ENCODE results near the gene PEA15. TPM values are rescaled to one million over a fixed set of nuclear protein-coding genes. Genes with fewer than 3 reads are reported as not detected.
A peak's percentile ranks its signal among the peaks of the same experiment; 100 is the strongest.

Gene PEA15
- total RNA-seq, 1 donor from 2014 or later, result 225 TPM

DNA sequence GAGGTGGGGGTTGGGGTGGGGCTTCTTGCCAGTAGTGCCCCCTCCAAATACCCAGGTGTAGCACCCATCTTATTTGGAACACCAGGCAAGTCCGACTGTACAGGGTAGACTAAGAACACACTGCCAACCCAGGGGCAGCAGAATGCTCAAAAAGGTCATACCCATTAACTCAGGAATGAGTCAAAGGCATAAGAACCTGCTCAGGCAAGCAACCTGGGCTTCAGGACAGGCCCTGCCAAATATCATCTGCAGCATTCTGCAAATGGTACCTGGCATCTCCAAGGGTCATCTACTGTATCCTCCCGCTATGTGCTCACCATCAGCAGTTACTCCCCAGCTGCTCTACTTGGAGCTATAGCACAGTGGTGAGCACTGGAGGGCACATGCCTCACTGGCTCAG lies 19.4 kb downstream of the PEA15 start:
- DNase-seq (no peak), ATAC-seq (ENCODE audit: poor library complexity) (no peak)
- intact Hi-C loops (cut with DNase I), result no loop called here

DNA sequence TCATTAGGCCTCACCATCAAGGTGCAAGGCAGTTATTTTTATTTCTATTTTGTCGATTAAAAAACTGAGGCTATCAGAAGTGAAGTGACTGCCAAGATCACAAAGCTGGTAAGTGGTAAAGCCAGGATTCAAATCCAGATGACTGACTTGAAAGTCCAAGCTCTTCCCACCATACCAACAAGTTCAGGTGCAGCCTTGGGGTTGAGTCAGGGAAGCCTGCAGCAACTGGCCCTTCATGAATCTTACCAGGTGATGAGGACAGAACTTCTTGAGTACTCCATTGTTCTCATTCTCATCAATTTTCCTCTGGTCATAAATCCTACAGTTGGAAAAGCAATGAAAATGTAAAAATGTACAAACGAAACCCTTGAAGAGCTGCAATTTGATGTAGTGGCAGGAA lies 20.2 kb downstream of the PEA15 start:
- no peak for DNase-seq
- intact Hi-C loops (cut with DNase I), result no loop called here
- ATAC-seq (ENCODE audit: poor library complexity), result no peak

DNA sequence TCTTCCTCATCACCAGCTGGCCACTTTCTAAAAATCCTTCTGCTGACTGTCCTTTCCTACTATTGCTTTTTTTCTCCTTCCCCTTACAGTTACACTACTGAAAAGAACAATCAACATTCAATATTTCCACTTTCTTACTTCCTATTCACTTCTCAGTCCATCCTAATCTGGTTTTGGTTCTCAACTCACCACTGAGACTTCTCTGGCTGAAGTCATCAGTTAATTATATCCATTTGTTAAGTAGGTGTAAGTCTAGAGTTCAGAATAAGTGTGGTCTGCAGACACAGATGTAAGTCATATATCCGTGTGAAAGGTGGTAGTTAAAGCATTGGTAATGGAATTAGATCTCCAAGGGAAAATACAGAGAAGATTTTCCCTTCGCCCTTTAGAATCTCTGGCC lies 21.4 kb downstream of the PEA15 start:
- intact Hi-C loops (cut with DNase I), result no loop called here
- no peak for DNase-seq
- peak; percentile 54 for ATAC-seq (ENCODE audit: poor library complexity)

DNA sequence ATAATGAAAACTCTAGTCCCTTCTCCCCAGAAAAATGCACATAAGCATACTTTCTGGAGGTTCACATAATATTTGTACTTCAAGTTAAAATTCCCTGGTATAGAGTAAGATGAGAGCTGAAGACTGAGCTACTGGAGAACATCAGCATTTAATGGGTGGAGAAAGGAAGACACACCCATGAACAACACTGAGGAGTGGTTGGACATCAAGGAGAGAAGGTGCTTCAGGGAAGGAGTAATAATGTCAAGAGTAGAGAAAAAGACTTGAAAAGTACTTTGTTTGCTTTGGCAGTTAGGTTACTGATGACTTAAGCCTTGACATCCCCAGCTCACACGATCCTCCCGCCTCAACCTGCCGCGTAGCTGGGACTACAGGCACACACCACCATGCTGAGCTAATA lies 21.9 kb downstream of the PEA15 start:
- intact Hi-C loops (cut with DNase I), result no loop called here
- no peak for ATAC-seq (ENCODE audit: poor library complexity)
- no peak for DNase-seq

DNA sequence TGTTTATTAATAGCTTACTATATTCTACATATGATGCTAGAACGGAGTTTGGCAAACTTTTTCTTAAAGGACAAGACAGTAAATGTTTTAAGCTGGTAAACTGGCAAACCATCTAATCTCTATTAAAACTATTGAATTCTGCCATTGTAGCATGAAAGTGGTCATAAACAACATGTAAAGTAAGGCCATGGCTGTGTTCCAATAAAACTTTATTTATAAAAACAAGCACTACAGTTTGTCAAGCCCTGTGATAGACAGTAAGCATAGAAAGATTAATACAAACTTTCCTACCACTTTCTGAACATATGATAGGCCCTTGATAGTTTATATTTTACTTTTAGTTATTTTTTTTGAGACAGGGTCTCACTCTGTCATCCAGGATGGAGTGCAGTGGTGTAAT lies 22.4 kb downstream of the PEA15 start:
- ATAC-seq (ENCODE audit: poor library complexity) (no peak), DNase-seq (no peak)
- intact Hi-C loops (cut with DNase I), result no loop called here

DNA sequence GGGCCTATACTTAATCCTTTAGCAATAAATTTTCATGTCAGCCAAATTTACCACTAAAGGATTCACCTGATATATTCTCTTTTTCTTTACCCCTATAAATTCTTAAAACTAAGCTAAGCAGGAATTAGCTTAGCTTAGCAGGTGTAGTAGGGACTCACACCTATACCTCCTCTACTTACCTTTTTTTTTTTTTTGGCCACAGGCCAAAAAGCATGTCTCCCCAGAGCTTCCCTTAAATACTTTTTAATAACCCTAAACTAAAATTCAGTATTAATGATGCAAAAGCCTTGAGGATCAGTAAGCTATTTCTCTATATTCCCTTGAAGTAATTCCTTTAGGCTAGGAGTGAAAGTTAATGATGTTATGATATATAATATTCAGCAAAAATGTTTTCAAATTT lies 23.2 kb downstream of the PEA15 start:
- no peak for ATAC-seq (ENCODE audit: poor library complexity)
- no peak for DNase-seq
- intact Hi-C loops (cut with DNase I), result no loop called here

DNA sequence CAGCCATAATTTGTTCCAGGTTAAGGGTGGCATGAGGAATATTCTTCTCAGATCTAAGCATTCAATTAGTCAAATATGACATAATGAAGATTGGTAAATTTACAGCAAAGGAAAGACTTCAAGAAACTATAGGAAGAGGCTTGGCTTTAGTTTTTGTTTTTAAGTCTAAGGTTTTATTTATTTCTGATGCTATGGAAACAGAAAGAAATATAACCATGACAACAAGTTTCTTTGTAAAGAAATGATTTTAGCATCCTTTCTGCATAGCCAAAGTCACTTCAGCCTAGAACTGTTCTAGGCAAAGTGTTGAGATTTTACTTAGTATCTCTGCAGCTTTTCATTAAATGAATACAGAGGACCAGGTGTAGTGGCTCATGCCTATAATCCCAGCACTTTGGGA lies 27.7 kb downstream of the PEA15 start:
- intact Hi-C loops (cut with DNase I), result no loop called here
- DNase-seq, result no peak
- no peak for ATAC-seq (ENCODE audit: poor library complexity)

DNA sequence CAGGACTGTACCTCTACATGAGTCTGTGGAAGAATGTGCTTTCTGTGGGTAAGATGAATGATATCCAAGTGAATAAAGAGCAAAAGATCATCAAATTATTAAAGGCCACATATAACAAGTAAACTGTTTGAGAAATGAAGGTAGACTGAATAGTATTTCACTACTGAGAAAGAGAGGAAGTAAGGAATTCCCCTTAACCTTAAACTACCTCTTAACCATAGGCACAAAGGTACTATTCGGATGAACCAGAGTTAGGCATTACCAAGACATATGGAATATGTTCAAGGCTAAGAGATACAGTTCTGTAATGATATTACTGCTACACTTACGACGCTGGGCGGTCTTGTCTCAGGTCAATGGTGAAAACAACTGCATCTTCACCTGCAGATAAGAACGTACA lies 31.6 kb downstream of the PEA15 start:
- no peak for ATAC-seq (ENCODE audit: poor library complexity)
- intact Hi-C loops (cut with DNase I), result no loop called here

DNA sequence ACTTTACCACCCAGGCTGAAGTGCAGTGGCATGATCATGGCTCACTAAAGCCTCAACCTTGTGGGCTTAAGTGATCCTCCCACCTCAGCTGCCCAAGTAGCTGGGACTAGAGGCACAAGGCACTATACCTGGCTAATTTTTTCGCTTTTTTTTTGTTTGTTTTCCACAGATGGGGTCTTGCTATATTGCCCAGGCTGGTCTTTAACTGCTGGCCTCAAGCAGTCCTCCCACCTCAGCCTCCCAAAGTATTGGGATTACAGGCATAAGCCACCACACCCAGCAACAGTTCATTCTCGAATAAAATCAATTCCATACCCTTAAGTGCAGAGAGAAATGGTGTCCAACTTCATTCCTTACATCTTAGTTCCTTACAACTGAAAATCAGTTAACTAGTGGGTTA lies 32.4 kb downstream of the PEA15 start:
- intact Hi-C loops (cut with DNase I), result no loop called here
- no peak for ATAC-seq (ENCODE audit: poor library complexity)

More for the DNA sequence above, 31.6 kb downstream of the PEA15 start:
- DNase-seq, result no peak

DNA sequence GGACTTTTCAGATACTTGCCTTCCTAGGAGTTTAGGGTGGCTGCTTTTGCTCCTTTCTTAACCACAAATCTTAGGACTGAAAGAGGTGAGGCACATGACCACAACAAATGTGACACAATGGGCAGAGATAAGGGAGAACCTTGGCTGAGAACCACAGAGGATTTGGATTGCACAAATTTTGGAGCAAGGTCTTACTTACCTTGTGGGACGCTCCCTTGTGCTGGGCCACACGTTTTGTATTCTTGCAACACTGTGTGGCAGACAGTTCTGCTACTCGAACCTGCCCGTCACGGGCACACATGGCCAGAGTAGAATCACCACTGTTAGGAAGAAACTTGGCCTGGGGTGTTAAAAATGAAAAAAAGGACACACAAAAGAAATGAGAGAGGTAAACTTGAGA lies 33.2 kb downstream of the PEA15 start:
- intact Hi-C loops (cut with DNase I), result no loop called here
- ATAC-seq (ENCODE audit: poor library complexity) (peak; percentile 38), DNase-seq (no peak)

More for the DNA sequence above, 32.4 kb downstream of the PEA15 start:
- no peak for DNase-seq

DNA sequence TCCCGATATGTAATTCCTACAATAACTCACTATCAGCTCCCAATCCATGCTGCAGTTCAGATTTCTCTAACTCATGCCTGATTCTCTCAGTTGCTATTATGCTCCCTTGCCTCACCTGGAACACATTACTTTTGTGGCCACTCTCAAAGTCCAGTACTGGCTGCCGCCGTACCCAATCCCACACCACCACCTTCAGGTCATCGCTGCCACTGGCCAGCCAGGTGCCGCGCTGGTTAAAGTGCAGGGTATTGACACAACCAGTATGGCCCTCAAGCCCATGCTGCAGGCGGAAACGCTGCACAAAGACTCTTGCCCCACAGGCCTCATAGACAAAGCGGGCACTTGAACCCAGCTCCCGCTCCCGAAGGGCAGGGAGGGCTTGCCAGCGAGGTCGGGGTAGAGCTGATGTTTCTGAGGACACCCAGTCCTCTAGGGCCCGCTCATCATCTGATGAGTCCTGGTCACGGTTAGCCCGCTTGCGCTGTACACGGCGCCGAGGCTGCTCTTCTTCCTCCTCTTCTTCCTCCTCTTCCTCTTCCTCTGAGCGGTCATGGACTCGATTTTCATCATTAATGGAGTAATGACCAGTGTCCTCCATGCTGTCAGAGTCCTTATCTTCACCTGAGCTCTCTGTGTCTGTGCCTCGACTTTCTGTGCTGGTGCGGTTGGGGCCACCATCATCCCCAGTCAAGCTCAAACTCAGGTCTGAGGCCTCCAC lies 34.6 kb downstream of the PEA15 start:
- ATAC-seq (ENCODE audit: poor library complexity), result no peak
- DNase-seq, result no peak
- intact Hi-C loops (cut with DNase I), result no loop called here

DNA sequence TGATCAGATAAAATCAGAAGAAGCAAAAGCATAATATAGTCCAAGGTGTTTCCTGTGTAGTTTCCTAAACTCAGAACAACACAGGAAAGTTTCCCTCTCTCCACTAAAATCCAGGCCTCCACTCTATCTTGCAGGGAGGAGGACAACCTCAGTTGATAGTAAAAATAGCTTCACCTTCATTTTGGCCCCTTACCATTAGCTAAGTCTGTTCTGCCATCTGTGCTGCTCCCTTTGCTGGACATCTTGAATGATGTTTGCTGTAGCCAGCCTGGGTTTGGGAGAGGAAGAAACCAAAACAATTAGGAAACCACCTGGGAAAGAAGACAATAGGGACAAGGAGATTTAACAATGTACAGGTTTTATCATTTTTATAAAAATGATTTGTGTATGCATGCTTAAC lies 38.6 kb downstream of the PEA15 start:
- no peak for DNase-seq
- ATAC-seq (ENCODE audit: poor library complexity), result no peak
- intact Hi-C loops (cut with DNase I), result no loop called here

DNA sequence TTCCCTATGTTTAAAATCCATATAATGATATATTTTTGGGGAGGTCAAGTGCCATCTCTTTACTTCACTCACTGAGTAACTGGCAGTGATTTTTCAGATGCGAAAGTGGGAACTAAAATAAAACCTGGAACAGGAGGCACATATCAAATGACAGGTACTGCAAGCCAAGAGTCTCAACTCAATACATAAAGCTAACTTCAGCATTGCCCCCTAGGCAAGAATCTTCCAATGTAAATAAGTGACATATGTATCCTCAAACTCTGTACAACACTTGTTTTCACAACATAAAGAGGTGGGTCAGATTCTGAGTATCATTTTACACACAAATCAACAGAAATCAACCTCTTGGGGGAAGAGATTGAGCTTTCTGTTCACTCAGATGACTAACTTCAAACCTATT lies 39.0 kb downstream of the PEA15 start:
- intact Hi-C loops (cut with DNase I), result no loop called here
- DNase-seq (no peak), ATAC-seq (ENCODE audit: poor library complexity) (peak; percentile 42)

DNA sequence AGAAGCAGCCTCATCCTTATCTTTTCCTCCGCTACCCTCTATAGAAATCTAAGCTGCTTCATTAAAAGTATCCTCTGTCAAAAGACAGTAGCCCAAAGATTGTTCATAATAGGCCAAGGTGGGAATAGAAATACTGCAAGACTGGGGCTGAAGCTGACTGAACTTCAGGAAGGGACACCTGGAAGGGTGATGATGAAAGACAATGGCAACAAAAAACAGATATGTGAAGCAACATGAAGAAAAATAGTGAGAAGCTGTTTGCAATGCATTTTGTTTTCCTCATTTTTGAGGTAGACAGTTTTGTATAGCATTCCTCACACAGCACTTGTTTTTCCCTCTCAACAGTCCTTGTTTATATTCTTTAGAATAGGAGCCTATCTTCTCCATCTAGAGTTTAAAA lies 40.2 kb downstream of the PEA15 start:
- ATAC-seq (ENCODE audit: poor library complexity) (no peak), DNase-seq (no peak)
- intact Hi-C loops (cut with DNase I), result loop anchor here (5.0 kb wide), 1 partner anchor 143 kb away; no protein-coding TSS in a partner anchor

DNA sequence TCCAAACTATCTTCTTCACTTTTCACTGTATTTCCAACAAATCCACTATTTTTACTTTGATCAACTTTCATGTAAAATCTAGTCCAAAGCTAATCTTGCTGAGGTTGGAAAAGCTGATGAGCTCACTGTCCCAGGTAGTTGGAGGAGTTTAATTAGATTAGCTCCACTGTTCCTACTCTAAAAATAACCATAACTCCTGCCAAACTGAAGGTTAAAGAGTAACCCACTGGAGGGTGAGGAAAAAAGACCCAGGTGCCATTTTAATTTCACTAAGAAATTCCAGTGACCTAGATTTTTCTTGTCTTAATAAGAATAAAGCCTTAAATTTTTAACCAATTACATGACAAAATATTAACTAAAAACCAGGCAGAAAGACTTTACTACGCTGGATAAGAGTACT lies 41.9 kb downstream of the PEA15 start:
- intact Hi-C loops (cut with DNase I), result loop anchor here (5.0 kb wide), 1 partner anchor 145 kb away; no protein-coding TSS in a partner anchor
- no peak for DNase-seq
- peak; percentile 49 for ATAC-seq (ENCODE audit: poor library complexity)

DNA sequence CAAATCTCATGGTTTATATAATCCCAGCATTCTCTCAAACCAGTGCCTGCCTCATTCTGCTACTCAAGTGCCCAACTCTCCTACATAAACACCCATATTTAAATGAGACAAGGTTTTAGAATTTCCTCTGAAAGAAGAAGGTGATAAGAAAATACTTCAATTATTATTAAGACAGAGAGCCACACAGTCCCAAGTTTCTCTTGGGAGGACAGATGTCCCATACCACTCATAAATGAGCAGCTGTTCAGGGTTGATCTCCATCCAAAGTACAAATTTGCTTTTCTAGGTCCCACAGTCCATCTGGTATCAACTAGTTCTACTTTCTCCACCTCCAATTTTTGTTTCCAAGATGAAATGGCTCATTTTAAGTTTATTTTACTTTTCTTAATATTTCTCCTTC lies 45.8 kb downstream of the PEA15 start:
- intact Hi-C loops (cut with DNase I), result loop anchor here (5.0 kb wide), 1 partner anchor 59 kb away; the partner anchor contains the start of gene CASQ1
- peak; percentile 34 for ATAC-seq (ENCODE audit: poor library complexity)
- no peak for DNase-seq

DNA sequence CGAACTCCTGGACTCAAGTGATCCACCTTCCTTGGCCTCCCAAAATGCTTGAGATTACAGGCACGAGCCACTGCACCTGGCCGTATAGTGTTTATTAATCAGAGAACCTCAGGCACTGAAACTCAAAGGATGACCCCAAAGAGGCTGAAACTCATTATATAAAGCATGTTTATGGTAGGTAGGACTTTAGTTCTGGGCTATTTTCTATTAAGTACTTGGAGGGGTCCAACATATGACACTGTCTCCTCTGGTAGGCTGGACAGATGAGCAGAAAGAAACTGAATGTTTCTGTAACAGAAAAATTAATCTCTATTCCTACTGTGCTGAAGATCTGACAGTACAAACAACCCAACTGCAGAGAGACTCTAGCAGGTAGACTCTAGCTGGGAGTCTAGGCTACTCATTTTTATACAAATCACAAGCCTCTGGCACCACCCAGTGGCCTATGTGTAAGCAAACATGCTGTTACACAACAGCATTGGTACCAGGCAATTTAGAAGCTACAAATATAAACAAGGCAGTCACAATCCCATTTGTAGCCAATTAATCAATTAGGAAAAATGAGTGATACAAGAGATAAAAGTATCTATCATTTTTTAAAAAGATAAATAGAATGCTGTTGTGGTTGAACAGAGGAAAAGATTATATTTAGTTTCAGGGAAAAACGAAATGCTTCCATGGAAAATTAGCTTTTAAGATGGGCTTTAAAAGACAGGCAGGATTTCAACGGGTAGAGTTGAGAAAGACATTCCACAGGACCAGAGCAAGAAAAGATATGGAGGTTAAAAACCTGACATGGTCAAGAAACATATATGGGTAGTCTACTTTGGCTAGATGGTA lies 46.7 kb downstream of the PEA15 start:
- DNase-seq (no peak), ATAC-seq (ENCODE audit: poor library complexity) (peak; percentile 93)
- intact Hi-C loops (cut with DNase I), result loop anchor here (5.0 kb wide), 1 partner anchor 60 kb away; the partner anchor contains the start of gene CASQ1

DNA sequence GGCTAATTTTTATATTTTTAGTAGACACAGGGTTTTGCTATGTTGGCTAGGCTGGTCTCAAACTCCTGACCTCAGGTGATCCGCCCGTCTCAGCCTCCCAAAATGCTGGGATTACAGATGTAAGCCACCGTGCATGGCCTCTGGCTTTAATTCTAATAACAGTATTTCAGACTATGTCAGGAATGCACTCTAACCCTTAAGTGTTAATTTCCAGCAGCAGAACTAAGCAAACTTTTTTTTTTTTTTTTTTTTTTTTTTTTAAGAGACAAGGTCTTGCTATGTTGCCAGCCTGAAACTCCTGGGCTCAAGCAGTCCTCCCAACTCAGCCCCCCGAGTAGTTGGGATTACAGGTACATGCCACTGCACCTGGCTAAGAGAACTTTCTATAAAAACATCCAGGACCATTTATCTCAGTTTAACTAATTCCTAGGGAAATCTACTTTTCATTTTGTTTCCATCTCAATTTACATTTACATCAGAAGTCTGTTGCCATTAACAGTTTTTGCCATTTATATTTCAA lies 50.7 kb downstream of the PEA15 start:
- DNase-seq, result no peak
- intact Hi-C loops (cut with DNase I), result no loop called here
- no peak for ATAC-seq (ENCODE audit: poor library complexity)

DNA sequence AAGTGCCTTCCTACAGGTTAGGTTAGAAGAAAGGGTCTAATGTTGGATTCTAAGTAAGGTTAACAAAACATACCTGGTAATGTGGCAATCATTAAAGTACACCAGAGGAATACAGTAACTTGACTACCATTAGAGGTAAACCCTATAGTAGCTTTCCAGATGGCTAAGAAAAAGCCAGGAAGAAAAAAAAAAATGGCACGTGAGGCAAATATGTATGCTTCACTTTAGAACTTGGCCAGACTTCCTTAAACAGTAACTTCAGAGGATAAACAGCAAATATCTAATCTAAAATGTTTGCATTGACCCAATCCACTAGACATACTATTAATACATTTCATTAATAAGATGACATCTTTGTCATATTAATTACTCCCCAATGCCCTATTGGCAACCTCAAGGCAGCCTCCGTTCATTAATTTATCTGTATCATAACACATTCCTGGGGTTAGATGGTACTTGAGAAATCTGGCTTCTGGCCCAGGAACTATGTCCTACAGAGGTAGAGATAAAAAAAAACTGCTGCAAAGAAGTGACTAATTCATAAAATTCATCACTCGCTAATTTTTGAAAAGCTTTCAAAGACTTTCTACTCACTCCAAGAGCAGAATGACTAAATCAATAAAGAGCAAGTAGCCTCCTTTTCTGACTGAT lies 51.3 kb downstream of the PEA15 start:
- no peak for DNase-seq
- intact Hi-C loops (cut with DNase I), result no loop called here
- no peak for ATAC-seq (ENCODE audit: poor library complexity)
